ENCODE data around the gene UTP18.
"Not testable (repeated sequence)": the region's sequence is repeated elsewhere in the genome, so short reads cannot be mapped to it uniquely, and the experiment has no call there.

UTP18 gene

GRCh38 chr17:51330861-51331503, 70.6 kb downstream of the UTP18 start:
- not testable (repeated sequence) for DNase-seq (ENCODE audit: low read depth in 1 of 2, low spot score in 1 of 2)

DNA sequence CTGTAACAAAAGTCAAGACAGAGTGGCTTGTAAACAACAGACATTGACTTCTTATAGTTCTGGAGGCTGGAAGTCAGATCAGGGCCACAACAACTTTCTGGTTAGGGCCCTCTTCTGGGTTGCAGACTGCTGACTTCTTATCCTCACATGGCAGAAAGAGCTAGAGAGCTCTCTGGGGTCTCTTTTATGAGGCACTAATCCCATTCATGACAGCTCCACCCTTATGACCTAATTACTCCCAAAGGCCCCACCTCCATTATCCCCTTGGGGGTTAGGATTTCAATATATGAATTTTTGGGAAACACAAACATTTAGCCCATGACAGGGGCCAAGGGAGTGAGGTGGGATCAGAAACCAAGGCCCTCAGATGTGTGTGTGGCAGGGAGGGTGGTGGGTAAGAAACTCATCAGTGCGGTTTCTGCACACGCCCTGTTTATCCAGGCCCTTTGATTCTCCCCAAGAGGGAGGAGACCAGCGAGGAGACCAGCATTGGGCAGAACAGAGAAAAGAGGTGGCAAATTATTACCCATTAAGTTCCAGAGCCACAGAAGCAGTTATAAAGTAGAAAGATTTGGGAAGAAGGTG, 74.8 kb downstream of the UTP18 start:
- no peak for DNase-seq (ENCODE audit: low read depth in 1 of 2, low spot score in 1 of 2)

DNA sequence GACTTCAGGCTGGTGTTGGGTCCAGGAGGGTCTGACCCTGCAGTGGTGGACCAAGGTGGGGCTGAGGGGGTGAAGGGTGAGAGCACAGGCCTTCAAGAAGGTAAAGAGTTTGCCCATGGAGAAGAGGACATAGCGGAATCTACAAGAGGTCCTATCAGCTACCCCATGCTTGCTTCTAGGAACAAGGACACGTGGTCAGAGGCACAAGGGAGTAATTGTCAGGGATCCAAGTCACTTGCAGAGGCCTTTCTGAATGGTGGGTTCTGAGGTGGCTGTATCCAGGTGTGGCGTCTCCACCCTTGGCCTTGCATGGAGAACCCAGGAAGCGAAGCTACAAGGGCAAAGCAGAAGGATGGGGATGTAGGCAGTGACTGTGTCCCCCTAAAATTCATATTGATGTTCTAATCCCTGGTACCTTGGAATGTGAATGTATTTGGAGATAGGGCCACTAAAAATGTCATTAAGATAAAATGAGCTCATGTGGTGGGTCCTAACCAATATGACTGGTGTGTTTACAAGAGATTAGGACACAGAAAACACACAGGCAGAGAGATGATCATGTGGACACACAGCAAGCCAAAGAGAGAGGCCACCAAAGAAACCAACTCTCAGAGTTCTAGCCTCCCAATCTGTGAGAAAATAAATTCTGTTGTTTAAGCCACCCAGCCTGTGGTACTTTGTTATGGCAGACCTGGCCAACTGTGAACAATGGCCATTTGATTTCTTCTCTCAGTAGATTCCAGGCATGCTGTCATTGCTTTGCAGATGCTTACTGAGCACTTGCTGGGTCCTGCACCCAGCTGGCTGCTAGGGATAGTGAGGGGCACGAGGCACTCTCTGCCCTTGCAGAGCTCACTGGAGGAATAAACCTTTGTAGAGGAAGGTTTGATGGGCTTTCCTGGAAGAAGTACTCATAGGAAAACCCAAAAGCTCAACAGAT, 75.8 kb downstream of the UTP18 start:
- DNase-seq (ENCODE audit: low read depth in 1 of 2, low spot score in 1 of 2) = no peak

- no peak for DNase-seq (ENCODE audit: low read depth in 1 of 2, low spot score in 1 of 2)
Observed at GRCh38 chr17:51341457-51341856, 81.1 kb downstream of the UTP18 start.

DNA sequence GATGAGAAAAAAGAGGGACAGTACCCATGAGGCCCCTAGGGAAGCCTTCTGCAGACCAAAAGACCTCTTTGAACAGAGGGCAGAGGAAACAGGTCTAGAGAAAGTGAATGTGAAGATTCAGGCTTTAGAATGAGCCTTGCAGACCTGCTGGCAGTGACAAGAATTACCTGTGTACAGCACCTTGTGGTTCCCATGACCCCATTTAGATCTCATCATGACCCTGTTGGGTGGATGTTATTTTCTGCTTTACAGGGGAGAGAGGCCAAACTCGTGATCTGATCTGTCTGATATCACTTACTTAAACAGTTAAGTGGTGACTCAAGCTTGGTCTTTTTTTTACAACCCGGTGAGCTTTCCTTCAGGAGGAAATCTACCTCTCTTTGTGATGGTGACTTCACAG, 81.9 kb downstream of the UTP18 start:
- no peak for DNase-seq (ENCODE audit: low read depth in 1 of 2, low spot score in 1 of 2)

GRCh38 chr17:51344532-51344931, 84.2 kb downstream of the UTP18 start:
- DNase-seq (ENCODE audit: low read depth in 1 of 2, low spot score in 1 of 2) = no peak

- no peak for DNase-seq (ENCODE audit: low read depth in 1 of 2, low spot score in 1 of 2)
Observed at GRCh38 chr17:51346218-51346982, 86.1 kb downstream of the UTP18 start.

Data from activated CD4-positive, alpha-beta T cell treated with anti-CD3 and anti-CD28 coated beads, Interleukin-2, amount 50 U/mL, for 24 hours (primary cell).